Parathyroid adenoma (tissue), 2 donors: ENCODE measurements around the gene INSRR.

Experiments used
- H2AFZ ChIP-seq: fragments of 300-600 bp; sonication (generic); one replicate; pipeline ENCODE4 v1.7.0; 2017; ENCODE audit warnings: antibody characterized with exemption, mild to moderate bottlenecking
- H3K27ac ChIP-seq: fragments of 300-600 bp; sonication (generic); one replicate; pipeline ENCODE4 v1.7.0; 2017
- H3K27me3 ChIP-seq: fragments of 300-600 bp; sonication (generic); one replicate; pipeline ENCODE4 v1.7.0; 2017; ENCODE audit warnings: low read length; ENCODE audit not compliant: control insufficient read depth, insufficient read depth
- H3K36me3 ChIP-seq: fragments of 300-600 bp; sonication (generic); one replicate; pipeline ENCODE4 v1.7.0; 2017; ENCODE audit warnings: low read length; ENCODE audit not compliant: control insufficient read depth, insufficient read depth
- H3K4me1 ChIP-seq: fragments of 300-600 bp; sonication (generic); one replicate; pipeline ENCODE4 v1.7.0; 2017; ENCODE audit warnings: control low read depth
- H3K4me2 ChIP-seq: fragments of 300-600 bp; sonication (generic); one replicate; pipeline ENCODE4 v1.7.0; 2017; ENCODE audit warnings: low read length
- H3K4me3 ChIP-seq: fragments of 300-600 bp; sonication (generic); one replicate; pipeline ENCODE4 v1.7.0; 2017; ENCODE audit warnings: low read depth, low read length
- H3K79me2 ChIP-seq: fragments of 300-600 bp; sonication (generic); one replicate; pipeline ENCODE4 v1.7.0; 2017; ENCODE audit warnings: control low read depth
- H3K9ac ChIP-seq: fragments of 300-600 bp; sonication (generic); one replicate; pipeline ENCODE4 v1.7.0; 2017; ENCODE audit warnings: mild to moderate bottlenecking
- H3K9me3 ChIP-seq: fragments of 300-600 bp; sonication (generic); one replicate; pipeline ENCODE4 v1.7.0; 2017; ENCODE audit warnings: low read length; ENCODE audit not compliant: control insufficient read depth
- TF ChIP-seq, protein P1 (sequence below): fragments of 300-600 bp; sonication (generic); IDR thresholded peaks from one replicate; pipeline ENCODE4 v1.7.0; 2017; ENCODE audit warnings: antibody characterized with exemption, mild to moderate bottlenecking
- donor health status: primary hyperparathyroidism.

INSRR gene

GRCh38 chr1:156858959-156859522 lies at the start of gene INSRR:
Gene INSRR, minus strand, starts transcription at chr1:156859117. Its CDS starts 496 bp downstream, at chr1:156858621.
- Histone ChIP-seq H3K27me3 (peaks cover 15% of the 10 kb centered on the region), H3K27ac (no peak within 1 kb of the TSS)

DNA sequence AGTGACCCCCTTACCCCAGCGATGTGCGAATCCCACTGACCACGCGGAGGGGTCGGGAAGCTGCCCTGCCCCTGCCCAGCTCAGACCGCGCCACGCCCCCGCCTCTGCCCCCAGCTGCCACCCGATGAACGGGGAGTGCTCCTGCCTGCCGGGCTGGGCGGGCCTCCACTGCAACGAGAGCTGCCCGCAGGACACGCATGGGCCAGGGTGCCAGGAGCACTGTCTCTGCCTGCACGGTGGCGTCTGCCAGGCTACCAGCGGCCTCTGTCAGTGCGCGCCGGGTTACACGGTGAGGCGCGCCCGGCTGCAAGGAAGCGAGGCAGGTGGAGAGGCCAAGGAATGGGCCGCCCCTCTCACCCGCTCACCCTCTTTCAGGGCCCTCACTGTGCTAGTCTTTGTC lies 49.6 kb upstream of the INSRR start:
- Histone ChIP-seq H3K27me3 (no peaks in the 10 kb centered on the region), H3K4me1 (no peaks in the 10 kb centered on the region), H3K79me2 (no peaks in the 10 kb centered on the region), H3K4me2 (no peak overlapping the region), H2AFZ (no peak overlapping the region), H3K36me3 (no peaks in the 10 kb centered on the region), H3K4me3 (no peak overlapping the region), H3K9me3 (no peaks in the 10 kb centered on the region), H3K9ac (no peak overlapping the region), H3K27ac (no peak overlapping the region)
- TF ChIP-seq, protein P1, sequence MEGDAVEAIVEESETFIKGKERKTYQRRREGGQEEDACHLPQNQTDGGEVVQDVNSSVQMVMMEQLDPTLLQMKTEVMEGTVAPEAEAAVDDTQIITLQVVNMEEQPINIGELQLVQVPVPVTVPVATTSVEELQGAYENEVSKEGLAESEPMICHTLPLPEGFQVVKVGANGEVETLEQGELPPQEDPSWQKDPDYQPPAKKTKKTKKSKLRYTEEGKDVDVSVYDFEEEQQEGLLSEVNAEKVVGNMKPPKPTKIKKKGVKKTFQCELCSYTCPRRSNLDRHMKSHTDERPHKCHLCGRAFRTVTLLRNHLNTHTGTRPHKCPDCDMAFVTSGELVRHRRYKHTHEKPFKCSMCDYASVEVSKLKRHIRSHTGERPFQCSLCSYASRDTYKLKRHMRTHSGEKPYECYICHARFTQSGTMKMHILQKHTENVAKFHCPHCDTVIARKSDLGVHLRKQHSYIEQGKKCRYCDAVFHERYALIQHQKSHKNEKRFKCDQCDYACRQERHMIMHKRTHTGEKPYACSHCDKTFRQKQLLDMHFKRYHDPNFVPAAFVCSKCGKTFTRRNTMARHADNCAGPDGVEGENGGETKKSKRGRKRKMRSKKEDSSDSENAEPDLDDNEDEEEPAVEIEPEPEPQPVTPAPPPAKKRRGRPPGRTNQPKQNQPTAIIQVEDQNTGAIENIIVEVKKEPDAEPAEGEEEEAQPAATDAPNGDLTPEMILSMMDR = no peak

More at GRCh38 chr1:156858959-156859522, at the start of gene INSRR:
- H2AFZ ChIP-seq = peak within 1 kb of the TSS; percentile 28
- no peaks in the 10 kb centered on the region for H3K9me3 ChIP-seq
- H3K79me2 ChIP-seq = no peaks in the 10 kb centered on the region
- peak within 1 kb of the TSS; percentile 9 for H3K4me3 ChIP-seq
- TF ChIP-seq, protein P1 = no peak
- no peak within 1 kb of the TSS for H3K9ac ChIP-seq
- H3K4me2 ChIP-seq = peak within 1 kb of the TSS; percentile 66
- H3K36me3 ChIP-seq = no peaks in the 10 kb centered on the region
- H3K4me1 ChIP-seq = no peaks in the 10 kb centered on the region

GRCh38 chr1:156906206-156906906 lies 47.4 kb upstream of the INSRR start:
- H3K36me3 ChIP-seq = no peaks in the 10 kb centered on the region
- H3K4me1 ChIP-seq = no peaks in the 10 kb centered on the region
- no peak overlapping the region for H3K4me3 ChIP-seq
- H3K9me3 ChIP-seq = no peaks in the 10 kb centered on the region
- H3K9ac ChIP-seq = no peak overlapping the region
- no peaks in the 10 kb centered on the region for H3K79me2 ChIP-seq
- TF ChIP-seq, protein P1 = no peak
- H3K4me2 ChIP-seq = no peak overlapping the region
- no peaks in the 10 kb centered on the region for H3K27me3 ChIP-seq
- H2AFZ ChIP-seq = no peak overlapping the region
- no peak overlapping the region for H3K27ac ChIP-seq

DNA sequence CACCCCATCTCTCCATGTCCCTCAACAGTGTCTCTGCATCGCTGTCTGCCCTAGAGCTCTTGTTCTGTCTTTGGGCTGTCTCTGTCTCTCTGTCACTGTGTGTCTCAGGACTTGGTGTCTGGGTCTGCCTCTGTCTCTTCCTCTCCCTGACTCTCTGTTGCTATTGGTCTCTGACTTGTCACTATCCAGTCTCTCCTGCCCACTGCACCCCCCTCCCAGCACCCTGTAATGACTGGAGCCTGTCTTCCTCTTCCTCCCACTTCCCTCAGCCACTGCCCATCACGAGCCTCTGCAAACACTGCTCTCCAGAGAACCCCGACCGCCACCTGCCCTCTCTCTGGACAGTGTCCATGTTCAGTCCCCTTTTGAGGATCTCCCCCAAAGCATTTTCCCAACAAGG lies 46.7 kb upstream of the INSRR start:
- Histone ChIP-seq H3K4me1 (no peaks in the 10 kb centered on the region), H3K27ac (no peak overlapping the region), H3K36me3 (no peaks in the 10 kb centered on the region), H3K9me3 (no peaks in the 10 kb centered on the region), H3K4me3 (no peak overlapping the region), H3K27me3 (no peaks in the 10 kb centered on the region), H3K79me2 (no peaks in the 10 kb centered on the region), H3K4me2 (no peak overlapping the region), H3K9ac (no peak overlapping the region), H2AFZ (no peak overlapping the region)
- TF ChIP-seq, protein P1 = no peak

GRCh38 chr1:156905176-156905575 lies 46.3 kb upstream of the INSRR start:
- Histone ChIP-seq H3K79me2 (no peaks in the 10 kb centered on the region), H3K36me3 (no peaks in the 10 kb centered on the region), H3K4me3 (no peak overlapping the region), H3K9me3 (no peaks in the 10 kb centered on the region), H3K9ac (no peak overlapping the region), H2AFZ (no peak overlapping the region), H3K27ac (no peak overlapping the region), H3K4me1 (peaks cover 2% of the 10 kb centered on the region), H3K27me3 (no peaks in the 10 kb centered on the region), H3K4me2 (no peak overlapping the region)
- TF ChIP-seq, protein P1 = no peak
